Measurements from ENCODE around the gene GNG10. TPM values are rescaled to one million over a fixed set of nuclear protein-coding genes. Genes with fewer than 3 reads are reported as not detected.

GNG10 gene
- total and polyA plus RNA-seq, 9 of the 15 experiments (the other 6 are each of a cell fraction or from before 2014, with no cell fraction given) = 13.1 to 37.8 (median 28.4) TPM

DNA sequence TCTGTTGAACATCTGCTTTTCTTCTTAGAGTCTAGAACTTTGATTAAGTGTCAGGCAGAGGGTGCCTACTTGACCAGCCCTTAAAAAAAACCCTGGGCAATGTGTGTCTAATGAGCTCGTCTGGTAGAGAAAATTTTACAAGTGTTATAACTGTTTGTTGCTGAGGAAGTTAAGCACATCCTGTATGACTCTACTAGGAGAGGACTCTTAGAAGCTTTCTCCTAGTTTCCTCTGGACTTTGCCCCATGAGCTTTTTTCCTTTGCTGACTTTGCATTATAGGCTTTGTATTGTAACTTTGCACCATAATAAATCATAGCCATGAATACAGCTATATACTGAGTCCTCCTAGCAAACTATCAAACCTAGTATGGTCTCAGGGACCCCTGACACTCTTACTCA, 39.4 kb downstream of the GNG10 start:
- Histone ChIP-seq H3K4me3 (no peak overlapping the region), H2AFZ (ENCODE audit: low read depth, low read length) (no peak overlapping the region), H3K79me2 (ENCODE audit: control insufficient read depth, insufficient read depth, low read length) (no peaks in the 10 kb centered on the region), H3K36me3 (ENCODE audit: control insufficient read depth, insufficient read depth, low read length) (no peaks in the 10 kb centered on the region), H3K27me3 (ENCODE audit: control insufficient read depth in 2 of 2, insufficient read depth in 2 of 2, low read length in 2 of 2) (no peaks in the 10 kb centered on the region), H3K4me2 (ENCODE audit: insufficient read depth, low read length) (no peak overlapping the region), H3K9ac (ENCODE audit: insufficient read depth in 1 of 2, low read depth in 2 of 2, low read length in 2 of 2) (no peak overlapping the region), H3K4me1 (replicated peaks in 1 of 2; ENCODE audit: control insufficient read depth in 2 of 2, insufficient read depth in 2 of 2, low read length in 2 of 2) (no peaks in the 10 kb centered on the region), H3K27ac (ENCODE audit: extremely low read depth, low read depth, low read length) (no peak overlapping the region), H3K9me3 (replicated peaks; ENCODE audit: control insufficient read depth, insufficient read depth, low read depth, low read length) (no peaks in the 10 kb centered on the region), H3K9me1 (ENCODE audit: control insufficient read depth, insufficient read depth, low read length) (no peaks in the 10 kb centered on the region), H4K20me1 (replicated peaks; ENCODE audit: control insufficient read depth, insufficient read depth, low read length) (no peaks in the 10 kb centered on the region)
- no TSS peak for BruUV-seq (replicated peaks)
- ATAC-seq = no peak
- 6% methylated on average over 1 of the region's 1 CpG for WGBS (ENCODE audit: insufficient coverage, low coverage, missing lambda C conversion rate)
- no peak for DNase-seq (ENCODE audit: extremely low read depth in 1 of 4, low spot score in 3 of 4)
- TF ChIP-seq ZNF316 (IDR thresholded peaks at IDR 0.05) (peak; percentile 46), CHD2 (IDR thresholded peaks at IDR 0.05; ENCODE audit: low read depth, low read length) (no peak), CTBP1 (IDR thresholded peaks at IDR 0.05; ENCODE audit: borderline replicate concordance) (no peak), ZBTB26 (CRISPR knock-in tag; IDR thresholded peaks at IDR 0.05) (no peak), MXI1 (IDR thresholded peaks at IDR 0.05; ENCODE audit: low read depth, low read length) (no peak), MAFF (IDR thresholded peaks at IDR 0.05; ENCODE audit: low read length) (peak; percentile 35; the same call in 1 of the 2 replicates), MAFK (IDR thresholded peaks at IDR 0.05; ENCODE audit: low read length) (0 out of 2 replicates have a peak, but pooled peaks have one; percentile 8), C11orf30 (IDR thresholded peaks at IDR 0.05; ENCODE audit: low read depth) (0 out of 2 replicates have a peak, but pooled peaks have one; percentile 27), ZFX (CRISPR knock-in tag; IDR thresholded peaks at IDR 0.05) (no peak), DIDO1 (tag; IDR thresholded peaks at IDR 0.05; ENCODE audit: low read depth) (no peak), POLR3G (IDR thresholded peaks at IDR 0.05; ENCODE audit: extremely low read depth, insufficient read length, insufficient replicate concordance) (no peak), TFAP4 (CRISPR knock-in tag; IDR thresholded peaks at IDR 0.05; ENCODE audit: borderline replicate concordance) (no peak), GATAD2B (IDR thresholded peaks at IDR 0.05; ENCODE audit: borderline replicate concordance) (no peak), SMAD4 (CRISPR knock-in tag; conservative IDR thresholded peaks at IDR 0.05) (no peak), JUNB (CRISPR knock-in tag; conservative IDR thresholded peaks at IDR 0.05) (no peak)
- TF ChIP-seq, protein P1, sequence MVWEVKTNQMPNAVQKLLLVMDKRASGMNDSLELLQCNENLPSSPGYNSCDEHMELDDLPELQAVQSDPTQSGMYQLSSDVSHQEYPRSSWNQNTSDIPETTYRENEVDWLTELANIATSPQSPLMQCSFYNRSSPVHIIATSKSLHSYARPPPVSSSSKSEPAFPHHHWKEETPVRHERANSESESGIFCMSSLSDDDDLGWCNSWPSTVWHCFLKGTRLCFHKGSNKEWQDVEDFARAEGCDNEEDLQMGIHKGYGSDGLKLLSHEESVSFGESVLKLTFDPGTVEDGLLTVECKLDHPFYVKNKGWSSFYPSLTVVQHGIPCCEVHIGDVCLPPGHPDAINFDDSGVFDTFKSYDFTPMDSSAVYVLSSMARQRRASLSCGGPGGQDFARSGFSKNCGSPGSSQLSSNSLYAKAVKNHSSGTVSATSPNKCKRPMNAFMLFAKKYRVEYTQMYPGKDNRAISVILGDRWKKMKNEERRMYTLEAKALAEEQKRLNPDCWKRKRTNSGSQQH (CRISPR knock-in tag; IDR thresholded peaks at IDR 0.05) = no peak
- ChIA-PET POLR2A (interaction anchor here (0.6 to 1.4 kb wide), 3 partner anchors 13 to 33 kb away, joined by 3 to 4 read pairs (median 3); no protein-coding TSS in a partner anchor), CTCF (ENCODE audit: low intra/inter-chr PET ratio) (no interaction called here)
- intact Hi-C loops (cut with micrococcal nuclease) = no loop called here
- no peak for FAIRE-seq
- in situ Hi-C loops (cut with MboI) = no loop called here

Data from K562 (cell line).